GM18508 (cell line): ENCODE results near the gene GLYATL3.
A peak's percentile ranks its signal among the peaks of the same experiment; 100 is the strongest.

Experiments used
- ATAC-seq: cut with Tn5 transposase; IDR thresholded peaks from one replicate; pipeline ENCODE4 v1.9.1; 2021; ENCODE audit warnings: moderate number of reproducible peaks; ENCODE audit not compliant: insufficient read depth, unreplicated experiment

GLYATL3 gene

DNA sequence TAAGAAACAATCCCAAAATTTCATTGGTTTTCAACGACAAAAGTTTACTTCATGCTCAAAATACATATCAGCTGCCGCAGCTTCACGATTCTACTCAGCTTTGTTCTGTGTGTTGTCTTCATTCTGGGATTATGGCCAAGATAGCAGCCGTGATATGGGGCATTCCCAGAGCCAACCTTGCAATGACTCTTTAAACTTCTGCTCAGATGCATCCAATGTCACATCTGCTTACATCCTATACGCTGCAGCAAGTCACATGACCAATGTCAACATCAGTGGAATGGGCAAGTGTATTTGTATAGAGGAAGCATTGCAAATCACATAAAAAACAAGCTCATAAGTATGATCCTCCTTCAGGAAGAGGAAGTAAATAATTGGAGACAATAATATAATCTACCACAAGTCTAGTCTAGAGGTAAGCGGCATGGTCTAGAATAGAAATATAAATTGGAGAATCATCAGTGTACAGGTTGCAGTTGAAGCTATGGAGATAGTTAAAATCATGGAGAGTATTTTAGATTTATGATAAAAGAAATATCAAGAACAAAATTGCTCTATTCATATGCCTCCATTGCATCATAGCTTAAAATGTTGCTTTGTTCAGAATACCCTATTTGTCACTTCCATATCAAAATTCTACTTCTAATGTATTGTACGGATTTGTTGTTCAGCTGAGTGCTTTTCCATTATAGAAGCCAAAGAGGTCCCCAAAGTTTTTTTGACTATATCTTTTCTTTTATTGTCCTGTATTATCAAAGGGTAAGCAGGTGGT, 43.5 kb downstream of the GLYATL3 start:
- no peak for ATAC-seq

DNA sequence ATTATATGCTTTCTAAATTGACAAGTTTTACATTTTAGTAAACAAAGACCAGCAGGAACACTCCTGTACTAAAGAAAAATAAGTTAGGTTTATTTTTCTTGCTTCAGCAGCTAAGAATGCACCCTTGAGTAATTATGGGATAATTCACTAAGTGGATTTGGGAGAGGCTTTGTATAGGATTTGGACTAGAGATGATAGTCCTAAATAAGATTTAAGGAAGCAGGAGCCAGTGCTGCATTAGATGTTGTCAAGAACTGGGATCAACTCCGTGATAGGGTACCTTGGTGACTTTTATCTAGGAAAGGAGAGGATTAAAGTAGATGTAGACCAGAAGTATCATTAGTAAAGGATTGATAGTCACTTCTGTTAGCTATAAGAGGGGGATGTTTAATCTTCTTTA, 46.6 kb downstream of the GLYATL3 start:
- ATAC-seq = no peak

DNA sequence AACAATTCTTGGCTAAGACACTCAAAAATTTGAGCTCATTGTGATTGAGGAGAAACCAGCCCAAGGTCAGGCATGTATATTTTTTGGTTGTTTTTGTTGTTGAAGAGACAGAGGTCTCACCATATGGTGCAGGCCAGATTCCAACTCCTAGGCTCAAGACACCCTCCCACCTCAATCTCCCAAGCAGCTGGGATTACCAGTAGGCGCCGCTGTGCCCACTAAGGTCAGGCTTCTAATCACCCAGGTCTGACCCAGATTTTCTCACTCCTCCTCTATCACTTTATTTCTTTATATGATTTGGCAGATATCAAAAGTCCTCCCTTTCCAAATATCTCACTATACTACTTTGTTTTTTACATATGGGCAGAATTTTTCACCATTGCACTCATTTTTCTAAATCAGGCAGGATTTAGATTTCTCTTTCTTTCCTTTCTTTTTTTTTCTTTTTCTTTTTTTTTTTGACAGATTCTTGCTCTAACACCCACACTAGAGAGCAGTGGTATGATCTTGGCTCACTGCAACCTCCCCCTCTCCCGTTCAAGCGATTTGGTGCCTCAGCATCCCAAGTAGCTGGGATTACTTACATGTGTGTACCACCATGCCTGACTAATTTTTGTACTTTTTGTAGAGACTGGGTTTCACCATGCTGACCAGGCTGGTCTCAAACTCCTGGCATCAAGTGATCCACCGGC, 49.0 kb downstream of the GLYATL3 start:
- no peak for ATAC-seq

DNA sequence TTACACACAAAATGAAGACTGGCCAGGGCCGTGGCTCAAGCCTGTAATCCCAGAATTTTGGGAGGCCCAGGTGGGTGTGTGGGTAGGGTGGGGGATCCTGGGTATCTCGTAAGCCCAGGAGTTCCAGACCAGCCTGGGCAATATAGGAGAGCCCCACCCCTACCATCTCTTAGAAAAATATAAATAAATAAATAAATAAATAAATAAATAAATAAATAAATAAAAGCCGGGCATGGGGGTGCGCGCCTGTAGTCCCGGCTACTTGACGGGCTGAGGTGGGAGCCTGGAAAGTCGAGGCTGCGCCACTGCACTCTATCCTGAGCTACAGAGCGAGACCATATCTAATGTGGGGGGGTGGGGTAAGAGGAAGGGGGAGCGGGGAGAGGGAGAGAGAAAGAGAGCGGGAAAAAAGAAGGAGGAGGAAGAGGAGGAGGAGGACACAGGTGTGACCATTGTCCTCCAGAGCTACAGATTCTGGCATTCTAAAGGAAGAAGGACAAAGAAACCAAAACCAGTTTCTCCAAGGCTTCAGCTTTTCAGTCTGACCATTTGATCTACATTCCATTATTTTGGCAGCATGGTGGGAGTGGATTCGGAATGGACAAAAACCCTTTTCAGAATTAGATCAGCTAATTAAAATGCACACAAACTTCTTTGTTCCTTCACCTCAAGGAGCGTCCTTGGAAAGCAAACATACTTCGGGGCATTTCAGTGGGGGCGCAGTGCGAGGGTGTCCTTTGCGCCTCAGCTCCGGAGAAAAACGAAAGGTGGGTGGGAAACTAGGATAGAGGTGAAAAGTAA, 50.2 kb downstream of the GLYATL3 start:
- no peak for ATAC-seq

DNA sequence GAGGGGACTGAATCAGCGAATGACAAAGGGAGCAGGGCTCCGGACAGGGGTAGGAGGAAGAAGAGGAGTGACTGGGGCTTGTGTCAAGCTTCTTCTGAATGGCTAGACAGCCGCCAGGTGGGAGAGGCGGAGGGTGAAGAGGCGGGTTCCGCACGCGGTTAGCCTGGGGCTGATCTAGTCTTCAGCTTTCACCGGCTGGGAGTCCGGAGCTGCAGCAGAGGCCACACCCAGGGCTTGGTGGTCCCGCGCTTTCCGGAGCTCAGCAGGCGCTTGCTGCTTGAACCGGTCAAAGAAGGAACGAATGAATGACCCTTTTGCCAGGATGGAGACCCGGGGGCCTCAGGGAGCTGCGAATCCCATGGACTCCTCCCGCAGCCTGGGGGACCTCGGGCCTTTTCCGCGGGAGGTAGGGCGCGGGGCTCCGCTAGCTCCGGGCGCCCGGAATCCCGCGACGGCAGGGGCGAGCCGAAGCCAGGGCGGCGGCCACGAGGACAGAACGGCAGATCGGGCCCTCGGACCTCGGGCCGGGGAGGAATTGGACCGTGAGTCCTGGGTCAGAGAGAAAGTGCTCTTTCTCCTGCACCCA, 50.9 kb downstream of the GLYATL3 start, which contains the start of gene C6orf141:
C6orf141 (plus strand) TSS at position 177 of the 586 bp plus-strand sequence; CDS start at position 302, 125 bp downstream.
- no peak for ATAC-seq

GRCh38 chr6:49551078-49551865, 51.5 kb downstream of the GLYATL3 start:
- ATAC-seq = peak; percentile 25

- peak; percentile 47 for ATAC-seq
Observed at GRCh38 chr6:49551866-49552129, 52.1 kb downstream of the GLYATL3 start.

DNA sequence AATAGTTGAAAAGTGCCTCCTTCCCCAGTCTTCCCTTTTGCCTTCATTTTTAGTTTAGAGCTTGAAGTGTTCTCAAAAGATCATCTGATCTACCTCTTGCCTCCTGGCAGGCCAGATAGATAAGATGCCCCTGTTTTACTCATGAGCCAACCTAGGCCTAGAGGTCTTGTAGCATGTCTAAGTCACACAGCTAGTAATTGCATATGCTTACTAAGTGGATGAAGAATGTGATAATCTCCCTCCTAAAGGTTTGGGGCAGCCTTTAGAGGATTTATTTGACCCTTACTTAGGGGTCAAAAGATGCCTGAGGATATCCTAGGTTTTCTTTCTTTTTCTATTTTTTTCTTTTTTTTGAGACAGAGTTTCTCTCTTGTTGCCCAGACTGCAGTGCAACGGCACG, 52.9 kb downstream of the GLYATL3 start:
- ATAC-seq = no peak

GRCh38 chr6:49553384-49553783, 53.7 kb downstream of the GLYATL3 start:
- ATAC-seq = no peak

GRCh38 chr6:49555951-49556350, 56.2 kb downstream of the GLYATL3 start:
- no peak for ATAC-seq

GRCh38 chr6:49556429-49556837, 56.7 kb downstream of the GLYATL3 start:
- no peak for ATAC-seq

DNA sequence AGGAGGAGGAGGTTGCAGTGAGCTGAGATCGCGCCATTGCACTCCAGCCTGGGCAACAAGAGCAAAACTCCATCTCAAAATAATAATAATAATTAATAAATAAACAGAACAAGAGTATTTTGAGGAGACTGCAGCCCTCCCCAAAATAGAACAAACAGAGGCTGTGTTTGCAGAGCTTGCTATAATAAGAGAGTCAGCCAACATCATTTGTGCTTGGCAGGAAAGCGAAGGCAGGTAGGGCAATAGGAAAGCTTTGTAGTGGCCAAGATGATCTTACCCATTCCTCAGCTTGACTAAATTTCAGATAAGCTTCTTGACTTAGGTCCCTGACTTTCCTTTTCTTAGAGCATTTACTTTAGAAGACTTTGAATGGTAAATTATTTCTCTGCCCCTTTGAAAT, 57.5 kb downstream of the GLYATL3 start:
- no peak for ATAC-seq

DNA sequence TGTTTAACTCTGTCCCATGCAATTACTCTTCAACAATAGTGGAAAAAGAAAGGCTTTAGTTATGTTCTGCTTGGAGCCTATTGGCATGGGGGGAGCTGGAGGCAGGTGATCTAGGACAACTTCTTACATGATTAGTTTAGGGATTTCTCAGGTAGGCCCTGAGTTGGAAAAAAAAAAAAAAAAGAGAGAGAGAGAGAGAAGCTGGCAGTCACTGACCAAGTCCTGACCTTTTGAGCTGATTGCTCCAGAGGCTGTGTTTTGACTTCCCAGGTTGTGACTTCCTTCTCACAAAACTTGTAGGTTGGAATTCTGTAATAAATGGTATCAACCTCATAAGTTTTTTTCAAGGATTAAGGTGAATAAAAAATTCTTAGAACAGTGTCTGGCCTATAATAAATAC, 58.5 kb downstream of the GLYATL3 start:
- ATAC-seq = no peak

- no peak for ATAC-seq
Observed at GRCh38 chr6:49563006-49563886, 63.5 kb downstream of the GLYATL3 start.

DNA sequence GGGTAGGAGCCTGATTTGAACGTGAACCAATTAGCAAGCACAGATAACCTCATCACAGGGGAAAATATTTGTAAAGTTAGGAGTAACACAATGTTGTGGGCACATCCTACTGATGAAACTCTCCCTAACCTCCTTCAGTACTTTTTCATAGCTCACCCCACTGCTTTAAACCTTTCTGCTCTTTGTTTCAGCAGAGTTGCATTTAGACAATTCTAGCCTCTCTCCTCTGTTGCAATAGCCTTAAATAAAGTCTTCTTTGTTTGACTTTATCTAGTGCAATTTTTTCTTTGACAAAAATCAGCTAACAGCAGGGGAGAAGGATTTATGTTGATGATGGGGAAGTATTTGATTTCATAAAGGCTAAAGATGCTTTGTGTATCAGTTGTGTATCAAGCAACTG, 64.8 kb downstream of the GLYATL3 start:
- no peak for ATAC-seq

DNA sequence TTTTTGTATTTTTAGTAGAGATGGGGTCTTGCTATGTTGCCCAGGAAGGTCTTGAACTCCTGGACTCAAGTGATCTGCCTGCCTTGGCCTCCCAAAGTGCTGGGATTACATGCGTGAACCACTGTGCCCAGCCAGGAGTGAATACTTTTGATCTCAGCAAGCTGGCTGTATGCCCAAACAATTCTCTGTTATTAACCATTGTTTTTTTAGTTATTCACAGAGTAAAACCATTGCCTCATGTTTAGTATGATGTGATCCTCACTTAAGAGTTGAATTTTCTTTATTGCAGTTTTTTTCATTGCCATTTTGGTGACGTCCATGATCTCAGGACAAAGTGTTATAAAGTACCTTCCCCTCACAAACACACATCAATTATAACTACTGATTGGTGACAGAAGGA, 65.5 kb downstream of the GLYATL3 start:
- no peak for ATAC-seq

GRCh38 chr6:49565855-49566254, 66.1 kb downstream of the GLYATL3 start:
- ATAC-seq = no peak

DNA sequence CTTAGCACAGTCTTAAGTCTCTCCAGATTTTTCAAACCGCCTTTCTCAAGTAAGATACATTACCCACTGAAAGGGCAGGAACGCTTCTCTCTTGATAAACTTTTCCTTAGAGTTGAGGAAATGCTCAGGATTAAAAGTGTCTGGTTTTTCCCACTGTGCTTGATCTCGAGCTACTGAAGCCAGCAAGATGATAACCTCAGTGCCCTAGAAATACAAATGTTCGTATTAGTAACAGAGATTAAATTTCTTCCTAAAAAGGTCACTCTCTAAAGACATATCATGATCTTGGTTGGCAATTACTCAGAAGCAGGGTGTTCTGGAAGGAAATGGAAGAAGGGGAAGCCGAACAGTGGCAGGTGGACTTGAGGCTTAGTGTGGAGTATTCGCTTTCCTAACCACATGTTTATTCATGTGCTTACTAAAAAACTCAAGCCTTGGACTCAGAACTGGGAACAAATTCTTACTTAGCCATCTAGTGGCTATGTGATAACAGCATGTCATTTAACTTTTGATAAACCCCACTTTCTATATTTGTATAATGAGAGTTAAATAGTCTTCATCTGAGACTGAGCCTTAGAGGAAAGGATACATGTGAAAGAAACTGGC, 70.9 kb downstream of the GLYATL3 start:
- no peak for ATAC-seq

- no peak for ATAC-seq
Observed at GRCh38 chr6:49576618-49577017, 76.9 kb downstream of the GLYATL3 start.
